ENCODE measurements around the gene MED1.
"Not testable (repeated sequence)": the region's sequence is repeated elsewhere in the genome, so short reads cannot be mapped to it uniquely, and the experiment has no call there.

Gene MED1

GRCh38 chr17:39455919-39456318 lies 4.9 kb upstream of the MED1 start:
- no peak for DNase-seq (ENCODE audit: low read depth)
- no peak for TF ChIP-seq CTCF (conservative IDR thresholded peaks at IDR 0.05; ENCODE audit: control insufficient read depth, insufficient read depth, low read depth, low read length)

GRCh38 chr17:39450051-39450450 lies 1.0 kb downstream of the MED1 start:
- no peak for TF ChIP-seq CTCF (conservative IDR thresholded peaks at IDR 0.05; ENCODE audit: control insufficient read depth, insufficient read depth, low read depth, low read length)
- peak overlapping the region; percentile 83 for H3K4me3 ChIP-seq (ENCODE audit: control insufficient read depth, low read depth, low read length)
- peak; percentile 16 for DNase-seq (ENCODE audit: low read depth)

More at GRCh38 chr17:39455919-39456318, 4.9 kb upstream of the MED1 start:
- H3K4me3 ChIP-seq (ENCODE audit: control insufficient read depth, low read depth, low read length) = no peak overlapping the region

GRCh38 chr17:39447561-39447960 lies 3.5 kb downstream of the MED1 start:
- no peak for DNase-seq (ENCODE audit: low read depth)
- H3K4me3 ChIP-seq (ENCODE audit: control insufficient read depth, low read depth, low read length) = no peak overlapping the region
- no peak for TF ChIP-seq CTCF (conservative IDR thresholded peaks at IDR 0.05; ENCODE audit: control insufficient read depth, insufficient read depth, low read depth, low read length)

GRCh38 chr17:39443326-39443725 lies 7.7 kb downstream of the MED1 start:
- TF ChIP-seq CTCF (conservative IDR thresholded peaks at IDR 0.05; ENCODE audit: control insufficient read depth, insufficient read depth, low read depth, low read length) = no peak
- no peak for DNase-seq (ENCODE audit: low read depth)
- H3K4me3 ChIP-seq (ENCODE audit: control insufficient read depth, low read depth, low read length) = no peak overlapping the region

- not testable (repeated sequence) for DNase-seq (ENCODE audit: low read depth)
These were observed 11.2 kb downstream of the MED1 start for GRCh38 chr17:39439868-39440267.

GRCh38 chr17:39429600-39429999 lies 21.5 kb downstream of the MED1 start:
- H3K4me3 ChIP-seq (ENCODE audit: control insufficient read depth, low read depth, low read length) = no peak overlapping the region
- no peak for DNase-seq (ENCODE audit: low read depth)
- no peak for TF ChIP-seq CTCF (conservative IDR thresholded peaks at IDR 0.05; ENCODE audit: control insufficient read depth, insufficient read depth, low read depth, low read length)

More at GRCh38 chr17:39439868-39440267, 11.2 kb downstream of the MED1 start:
- not testable (repeated sequence) for H3K4me3 ChIP-seq (ENCODE audit: control insufficient read depth, low read depth, low read length)

- DNase-seq (ENCODE audit: low read depth) = no peak
- no peak for TF ChIP-seq CTCF (conservative IDR thresholded peaks at IDR 0.05; ENCODE audit: control insufficient read depth, insufficient read depth, low read depth, low read length)
- no peak overlapping the region for H3K4me3 ChIP-seq (ENCODE audit: control insufficient read depth, low read depth, low read length)
These were observed 34.9 kb downstream of the MED1 start for GRCh38 chr17:39416141-39416540.

Data from fibroblast of mammary gland (primary cell).